GM19395 (cell line): ENCODE results near the gene KLF11.
"Not testable (repeated sequence)": the region's sequence is repeated elsewhere in the genome, so short reads cannot be mapped to it uniquely, and the experiment has no call there.

Source experiments
- ATAC-seq: cut with Tn5 transposase; IDR thresholded peaks from one replicate; pipeline ENCODE4 v1.9.1; 2021; ENCODE audit warnings: mild to moderate bottlenecking, moderate library complexity; ENCODE audit not compliant: unreplicated experiment

The KLF11 gene

DNA sequence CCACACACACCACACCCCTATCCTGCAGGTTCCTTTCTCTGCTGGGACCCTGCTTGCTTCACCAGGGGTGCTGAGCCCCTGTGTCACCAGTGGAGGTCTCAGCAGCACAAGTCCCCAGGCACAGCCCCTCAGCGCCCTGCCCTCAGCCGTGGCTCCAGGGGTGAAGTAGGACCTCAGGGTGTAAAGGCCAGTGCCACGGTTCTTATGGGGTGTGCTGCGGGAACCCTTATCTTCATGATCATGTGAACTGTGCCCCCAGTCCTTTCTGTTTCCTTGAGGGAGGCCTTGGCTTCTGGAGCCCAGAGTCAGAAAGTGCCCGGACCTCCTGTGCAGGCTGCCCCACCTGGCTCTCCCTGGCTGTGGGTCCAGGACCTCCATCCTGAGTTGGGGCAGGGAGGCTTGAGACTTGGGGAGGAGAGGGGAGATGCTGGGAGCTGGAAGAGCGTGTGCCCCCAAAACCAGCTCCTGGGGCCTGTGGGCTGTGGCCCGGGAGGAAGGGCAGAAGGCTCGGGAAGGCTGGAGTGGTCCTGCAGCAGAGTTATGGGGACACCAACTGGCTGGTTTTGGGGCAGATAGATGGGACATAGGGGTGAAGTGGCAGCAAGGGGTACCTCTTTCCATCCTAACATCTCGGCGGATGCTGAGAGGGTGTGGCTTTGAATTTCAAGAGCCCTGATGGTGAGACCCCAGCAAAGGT lies 20.2 kb upstream of the KLF11 start:
- ATAC-seq, result no peak

DNA sequence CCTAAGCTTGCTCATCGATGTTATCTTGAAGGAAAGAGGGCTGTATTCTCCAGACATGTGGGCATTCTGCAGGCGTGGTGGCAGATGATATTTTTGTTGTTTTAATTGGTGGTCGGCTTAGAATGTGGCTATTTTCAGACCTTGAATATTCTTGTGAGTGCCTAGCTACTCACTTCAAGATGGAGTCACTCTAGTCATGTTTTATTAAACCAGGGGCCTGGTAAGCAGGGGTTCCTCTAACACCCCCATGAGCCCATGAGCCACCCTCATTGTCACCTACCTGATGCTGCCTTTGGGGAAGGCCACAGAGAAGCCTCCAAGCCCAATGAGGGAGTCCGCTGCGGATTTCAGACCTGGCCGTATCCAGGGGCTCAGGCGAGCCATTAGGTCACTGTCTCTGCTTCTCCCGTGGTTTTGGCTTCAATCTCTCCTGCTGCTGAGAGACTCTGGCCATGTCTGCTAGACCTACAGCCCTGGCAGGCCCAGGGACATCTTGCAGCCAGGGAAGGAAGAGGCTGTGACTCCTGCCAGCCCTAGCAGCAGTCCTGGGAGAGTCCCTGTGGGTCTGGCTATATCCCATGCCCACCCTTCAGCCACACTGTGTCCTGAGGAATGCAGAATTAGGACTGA lies 16.3 kb upstream of the KLF11 start:
- ATAC-seq, result no peak

GRCh38 chr2:10027660-10028330 lies 15.6 kb upstream of the KLF11 start:
- no peak for ATAC-seq

GRCh38 chr2:10028407-10028987 lies 14.9 kb upstream of the KLF11 start:
- ATAC-seq, result no peak

DNA sequence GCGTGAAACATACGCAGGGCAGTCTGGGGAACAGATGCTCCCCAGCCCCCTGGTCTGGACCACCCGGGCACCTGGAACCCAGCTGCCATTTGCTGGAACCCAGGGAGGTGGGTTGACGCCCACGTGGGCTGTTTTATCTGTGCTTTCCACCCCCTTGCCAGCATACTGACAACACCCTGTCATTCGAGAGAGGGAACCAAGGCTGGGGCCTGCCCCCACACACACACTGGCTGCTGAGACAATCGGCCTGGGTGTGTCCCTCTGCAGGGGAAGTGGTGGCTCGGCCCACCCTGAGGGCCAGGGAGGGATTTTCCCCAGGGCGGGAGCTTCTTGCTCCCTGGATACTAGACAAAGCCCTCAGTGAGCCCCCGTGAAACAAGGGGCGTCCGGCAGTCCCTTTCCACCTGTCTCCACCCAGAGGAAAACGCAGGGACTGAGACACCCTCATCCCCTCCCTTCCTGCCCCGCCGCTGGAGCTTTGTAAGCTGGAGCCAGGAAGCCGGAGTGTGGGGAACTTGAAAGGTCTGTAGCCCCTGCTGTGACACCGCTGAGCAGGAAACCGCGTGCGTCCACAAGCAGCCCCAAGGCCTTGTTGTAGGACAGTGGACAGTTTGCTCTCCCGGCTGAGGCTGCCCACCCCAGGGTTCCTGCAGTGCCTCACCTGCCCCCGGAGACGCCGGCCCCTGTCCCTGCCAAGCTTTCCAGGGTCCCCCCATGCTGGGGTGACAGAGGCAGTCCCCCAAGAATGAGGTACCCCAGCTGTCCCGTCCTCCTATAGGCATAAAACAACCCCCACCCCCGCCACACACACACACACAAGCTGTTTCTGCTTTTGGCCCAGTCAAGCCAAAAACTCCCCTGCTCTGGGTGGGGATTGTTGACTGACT lies 14.1 kb upstream of the KLF11 start:
- ATAC-seq, result no peak

DNA sequence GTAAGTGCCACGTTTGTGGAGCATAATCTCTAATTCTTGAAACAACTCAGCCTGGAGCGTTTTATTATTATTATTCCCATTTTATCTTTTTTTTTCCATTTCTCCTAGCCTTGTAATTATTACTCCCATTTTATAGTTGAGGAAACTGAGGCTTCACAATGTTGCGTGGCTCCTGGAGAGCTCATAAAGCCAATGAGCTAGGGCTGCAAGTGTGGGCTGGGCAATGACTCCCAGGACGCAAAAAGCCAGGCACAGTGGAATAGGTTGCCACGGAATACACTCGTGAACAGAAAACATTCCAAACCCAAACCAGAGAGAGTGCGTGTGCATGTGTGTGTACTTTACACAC lies 13.5 kb upstream of the KLF11 start:
- ATAC-seq, result no peak

- ATAC-seq, result no peak
Measured at GRCh38 chr2:10030311-10030736, 13.0 kb upstream of the KLF11 start.

DNA sequence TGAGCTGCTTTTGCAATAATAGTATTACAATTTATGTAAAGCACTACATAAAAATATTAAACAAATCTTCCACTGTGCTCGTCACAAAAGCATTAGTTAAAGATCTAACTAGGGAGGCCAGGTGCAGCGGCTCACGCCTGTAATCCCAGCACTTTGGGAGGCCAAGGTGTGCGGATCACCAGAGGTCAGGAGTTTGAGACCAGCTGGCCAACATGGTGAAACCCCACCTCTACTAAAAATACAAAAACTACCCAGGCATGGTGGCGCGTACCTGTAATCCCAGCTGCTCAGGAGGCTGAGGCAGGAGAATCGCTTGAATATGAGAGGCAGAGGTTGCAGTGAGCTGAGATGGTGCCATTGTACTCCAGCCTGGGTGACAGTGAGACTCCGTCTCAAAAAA lies 12.6 kb upstream of the KLF11 start:
- ATAC-seq, result not testable (repeated sequence)

GRCh38 chr2:10031886-10032745 lies 11.2 kb upstream of the KLF11 start:
- no peak for ATAC-seq

- ATAC-seq, result no peak
Measured at GRCh38 chr2:10032746-10033105, 10.6 kb upstream of the KLF11 start.

DNA sequence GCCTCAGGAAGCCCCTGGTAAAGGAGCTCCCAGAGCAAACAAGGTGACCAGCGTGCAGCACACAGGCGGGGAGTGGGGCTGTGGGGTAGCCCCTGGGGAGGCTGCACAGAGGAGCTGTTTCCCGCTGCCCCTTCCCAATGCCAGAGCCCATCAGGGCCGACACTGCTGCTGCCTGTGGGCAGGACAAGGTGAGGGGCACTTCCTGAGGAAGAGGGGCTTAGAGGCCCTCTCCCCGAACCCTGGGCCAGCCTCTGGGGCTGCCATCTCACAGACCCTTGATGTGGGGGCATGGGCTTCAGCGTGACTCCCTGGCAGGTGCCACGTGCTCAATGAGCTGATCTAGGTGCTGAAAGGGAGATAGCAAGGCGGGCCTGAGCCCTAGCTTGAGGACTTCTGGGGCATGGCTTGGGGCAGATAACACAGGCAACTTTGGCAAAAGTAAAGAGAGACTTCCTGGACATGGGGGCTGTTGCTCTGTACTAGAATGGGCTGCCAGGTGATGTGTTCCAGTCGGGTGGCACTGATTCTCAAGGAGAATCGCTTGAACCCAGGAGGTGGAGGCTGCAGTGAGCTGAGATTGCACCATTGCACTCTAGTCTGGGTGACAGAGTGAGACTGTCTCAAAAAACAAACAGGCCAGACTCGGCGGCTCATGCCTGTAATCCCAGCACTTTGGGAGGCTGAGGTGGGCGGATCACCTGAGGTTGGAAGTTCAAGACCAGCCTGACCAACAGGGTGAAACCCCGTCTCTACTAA lies 9.9 kb upstream of the KLF11 start:
- ATAC-seq, result no peak

DNA sequence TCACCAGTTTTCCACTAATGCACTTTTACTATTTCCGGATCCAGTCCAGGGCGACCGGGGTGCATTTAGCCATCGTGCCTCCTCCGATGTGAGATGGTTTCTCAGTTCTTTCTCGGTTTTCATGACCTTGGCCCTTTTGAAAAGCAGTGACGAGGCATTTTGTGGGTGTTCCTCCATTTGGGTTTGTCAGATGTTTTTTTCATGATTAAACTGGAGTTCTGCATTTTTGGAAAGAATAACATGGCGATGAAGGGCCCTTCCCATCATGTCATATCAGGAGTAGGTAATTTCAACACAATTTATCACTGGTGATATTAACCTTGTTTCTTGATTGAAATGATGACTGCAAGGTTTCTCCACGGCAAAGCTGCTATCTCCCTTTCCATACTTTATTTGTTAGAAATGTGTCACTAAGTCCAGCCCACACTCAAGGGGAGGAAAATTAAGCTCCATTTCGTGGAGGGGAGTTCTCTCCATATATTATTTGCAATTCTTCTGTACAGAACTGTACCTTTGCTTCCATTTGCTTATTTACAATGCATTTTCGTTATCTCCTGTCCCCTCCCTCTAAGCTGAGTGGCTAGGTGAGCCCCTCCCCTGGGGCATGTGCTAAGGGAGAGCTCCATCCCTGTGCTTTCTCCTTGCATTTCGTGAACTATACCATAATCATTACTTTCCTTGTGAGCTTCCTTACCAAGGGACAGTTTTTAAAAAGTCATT lies 8.9 kb upstream of the KLF11 start:
- ATAC-seq, result no peak

DNA sequence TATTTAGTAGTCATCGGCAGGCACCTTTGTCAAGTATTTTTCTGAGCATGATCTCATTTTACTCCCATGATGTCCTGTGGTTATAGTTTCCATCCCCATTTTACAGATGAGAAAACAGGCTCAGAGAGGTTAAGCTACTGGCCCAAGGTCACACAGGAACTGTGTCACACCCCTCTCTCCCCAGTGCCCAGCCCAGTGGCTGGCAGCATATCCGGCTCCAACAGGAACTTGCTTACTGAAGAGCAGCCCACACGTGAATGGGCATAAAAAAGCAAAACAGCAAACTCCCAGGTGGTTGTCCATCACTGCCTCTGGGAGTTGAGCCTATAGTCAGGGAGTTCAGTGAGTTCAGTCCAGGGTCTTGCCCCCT lies 8.3 kb upstream of the KLF11 start:
- ATAC-seq, result no peak

DNA sequence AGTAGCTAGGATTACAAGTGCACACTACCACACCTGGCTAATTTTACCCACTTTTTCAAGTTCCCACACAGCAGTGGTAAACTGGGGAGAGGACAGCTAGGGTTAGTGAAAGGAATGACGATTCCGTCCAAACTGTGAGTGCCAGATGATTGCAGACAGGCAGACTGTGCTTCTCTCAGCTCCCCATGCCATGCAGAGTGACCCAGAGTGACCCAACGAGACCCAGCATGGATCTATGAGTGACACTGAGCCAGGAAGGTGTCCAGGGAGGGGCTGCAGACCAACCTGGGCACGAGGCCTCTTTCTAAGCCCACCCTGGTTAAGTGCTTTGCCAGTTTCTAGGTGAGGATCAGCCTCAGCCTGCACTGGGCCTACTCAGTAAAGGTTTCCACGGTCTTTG lies 7.7 kb upstream of the KLF11 start:
- ATAC-seq, result no peak

GRCh38 chr2:10036095-10036884 lies 7.1 kb upstream of the KLF11 start:
- no peak for ATAC-seq

DNA sequence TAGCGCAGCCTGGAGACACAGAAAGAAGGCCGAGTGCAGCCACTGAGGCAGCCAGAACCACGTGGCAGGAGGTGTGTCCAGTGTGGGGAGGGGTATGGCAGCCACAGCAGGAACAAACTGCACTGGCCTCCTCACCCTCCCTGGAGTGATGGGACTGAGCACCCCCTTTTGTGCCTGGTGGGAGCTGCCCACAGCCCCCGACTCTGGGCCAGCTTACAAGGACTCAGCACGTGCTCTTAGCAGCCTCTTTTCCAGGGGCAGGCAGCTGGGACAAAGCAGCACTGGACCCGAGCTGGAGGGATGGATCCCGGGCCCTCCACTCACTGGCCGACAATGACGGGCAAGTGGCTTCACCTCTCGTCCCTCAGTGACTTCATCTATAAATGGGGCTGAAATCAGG lies 5.2 kb upstream of the KLF11 start:
- ATAC-seq, result no peak

DNA sequence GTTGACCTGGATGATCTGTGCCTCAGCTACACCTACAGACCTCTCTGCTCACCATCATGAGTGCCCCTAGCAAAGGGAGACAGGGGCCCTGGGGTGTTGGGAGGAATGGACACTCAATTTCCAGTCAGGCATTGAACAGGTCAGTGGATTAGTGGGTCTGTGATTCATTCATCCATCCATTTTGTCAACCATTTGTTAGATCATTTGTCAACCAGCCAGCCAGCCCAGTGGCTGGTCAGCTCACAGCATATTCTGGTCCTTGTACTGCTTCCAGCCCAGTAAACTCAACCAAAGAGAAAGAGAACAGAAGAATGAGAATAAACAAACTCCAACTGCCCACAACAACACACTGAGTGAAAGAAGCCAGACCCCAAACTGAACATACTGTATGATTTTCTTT lies 4.6 kb upstream of the KLF11 start:
- ATAC-seq, result no peak
